MM.1S (cell line): Measurements from ENCODE around the gene TRNP1.

ENCODE experiments used
- DNase-seq: peaks from one replicate; pipeline ENCODE4 v3.0.0-alpha.2; 2015
- H2AFZ ChIP-seq: fragments of 300-600 bp; sonication (generic); 2 replicates; pipeline ENCODE4 v1.6.0; 2016; ENCODE audit warnings: antibody characterized with exemption, low read length
- H3F3A ChIP-seq: fragments of 300-600 bp; sonication (generic); 2 replicates; pipeline ENCODE4 v1.6.1; 2016; ENCODE audit warnings: mild to moderate bottlenecking, antibody characterized with exemption, low read length, moderate library complexity, mixed read lengths; ENCODE audit not compliant: insufficient read depth
- H3K27ac ChIP-seq: fragments of 300-600 bp; sonication (generic); 2 replicates; pipeline ENCODE4 v1.5.1; 2016; ENCODE audit warnings: mild to moderate bottlenecking, low read length
- H3K27me3 ChIP-seq: fragments of 300-600 bp; sonication (generic); replicated peaks from 2 replicates; pipeline ENCODE4 v1.6.0; 2016; ENCODE audit warnings: low read length; ENCODE audit not compliant: insufficient read depth
- H3K36me3 ChIP-seq: fragments of 300-600 bp; sonication (generic); replicated peaks from 2 replicates; pipeline ENCODE4 v1.6.1; 2016; ENCODE audit warnings: mild to moderate bottlenecking, low read length, mixed read lengths; ENCODE audit not compliant: insufficient read depth
- H3K4me1 ChIP-seq: fragments of 300-600 bp; sonication (generic); 2 replicates; pipeline ENCODE4 v1.6.1; 2016; ENCODE audit warnings: low read length, mixed read lengths
- H3K4me2 ChIP-seq: fragments of 300-600 bp; sonication (generic); 2 replicates; pipeline ENCODE4 v1.6.0; 2016; ENCODE audit warnings: low read depth, low read length
- H3K4me3 ChIP-seq: fragments of 300-600 bp; sonication (generic); 2 replicates; pipeline ENCODE4 v1.5.1; 2016; ENCODE audit warnings: low read length, mixed read lengths
- H3K79me2 ChIP-seq: fragments of 300-600 bp; sonication (generic); 2 replicates; pipeline ENCODE4 v1.6.1; 2016; ENCODE audit warnings: mixed run types, low read length, mixed read lengths
- H3K9ac ChIP-seq: fragments of 300-600 bp; sonication (generic); 2 replicates; pipeline ENCODE4 v1.6.1; 2016; ENCODE audit warnings: low read length, mixed read lengths
- H3K9me2 ChIP-seq: fragments of 300-600 bp; sonication (generic); replicated peaks from 2 replicates; pipeline ENCODE4 v1.6.1; 2016; ENCODE audit warnings: mild to moderate bottlenecking, low read length, mixed read lengths; ENCODE audit not compliant: insufficient read depth
- H3K9me3 ChIP-seq: fragments of 300-600 bp; sonication (generic); replicated peaks from 2 replicates; pipeline ENCODE4 v1.6.1; 2016; ENCODE audit warnings: mild to moderate bottlenecking, low read length, mixed read lengths; ENCODE audit not compliant: insufficient read depth
- H4K20me1 ChIP-seq: fragments of 300-600 bp; sonication (generic); 2 replicates; pipeline ENCODE4 v1.6.1; 2016; ENCODE audit warnings: mild to moderate bottlenecking, low read length, moderate library complexity, mixed read lengths; ENCODE audit not compliant: insufficient read depth
- EZH2 ChIP-seq: fragments of 300-600 bp; sonication (generic); optimal IDR thresholded peaks from 2 replicates; pipeline ENCODE3; 2017; ENCODE audit warnings: low read depth, mild to moderate bottlenecking, antibody characterized with exemption, low read length, mixed read lengths
- EZH2phosphoT487 ChIP-seq: fragments of 300-600 bp; sonication (generic); IDR thresholded peaks from 2 replicates; pipeline ENCODE4 v1.6.1; 2018; ENCODE audit warnings: antibody characterized with exemption, low read length
- TF ChIP-seq, protein P1 (sequence below): fragments of 300-600 bp; sonication (generic); IDR thresholded peaks from 2 replicates; pipeline ENCODE4 v1.5.1; 2016; ENCODE audit warnings: antibody characterized with exemption, low read length, mixed read lengths

Gene TRNP1

DNA sequence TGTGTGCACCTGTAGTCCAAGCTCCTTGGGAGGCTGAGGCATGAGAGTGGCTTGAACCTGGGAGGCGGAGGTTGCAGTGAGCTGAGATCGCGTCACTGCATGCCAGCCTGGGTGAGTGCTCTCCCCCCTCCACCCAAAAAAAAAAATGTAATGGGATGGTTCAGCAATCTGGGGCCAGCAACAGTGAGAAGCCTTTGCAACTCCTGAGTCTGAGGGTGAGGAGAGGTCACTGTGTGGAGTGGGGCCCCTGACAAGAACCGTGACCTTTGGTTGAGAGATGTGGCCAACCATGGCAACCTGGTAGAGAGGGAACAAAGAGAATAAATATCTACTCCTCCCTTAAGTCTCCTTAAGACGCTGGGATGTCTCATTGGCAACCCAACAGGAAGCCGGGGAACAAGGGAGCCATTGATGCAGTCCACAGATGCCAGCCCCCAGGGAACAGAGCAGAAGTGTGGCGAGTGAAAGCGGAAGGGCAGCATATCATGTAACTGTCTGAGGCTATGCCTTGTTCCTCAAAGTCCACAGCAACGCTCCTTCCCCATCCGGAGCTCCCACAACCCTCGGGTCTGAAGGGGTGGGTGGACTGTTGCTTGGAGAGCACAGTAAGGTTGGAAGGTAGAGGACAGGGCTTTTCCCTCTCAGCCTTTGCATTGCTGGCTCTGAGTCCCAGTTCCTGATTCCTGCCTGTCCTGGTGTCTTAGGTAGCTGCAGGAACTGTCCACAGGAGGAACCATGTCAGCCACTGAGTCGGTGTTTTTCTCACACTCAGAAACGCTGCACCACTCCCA lies 8.3 kb downstream of the TRNP1 start:
- Histone ChIP-seq H2AFZ (no peak overlapping the region), H3K4me2 (no peak overlapping the region), H4K20me1 (no peaks in the 10 kb centered on the region), H3K9ac (no peak overlapping the region), H3K79me2 (no peaks in the 10 kb centered on the region), H3K27ac (no peak overlapping the region), H3K27me3 (peaks cover 21% of the 10 kb centered on the region), H3F3A (no peaks in the 10 kb centered on the region), H3K4me1 (no peaks in the 10 kb centered on the region), H3K36me3 (no peaks in the 10 kb centered on the region), H3K4me3 (no peak overlapping the region), H3K9me2 (no peaks in the 10 kb centered on the region), H3K9me3 (no peaks in the 10 kb centered on the region)
- TF ChIP-seq, protein P1, sequence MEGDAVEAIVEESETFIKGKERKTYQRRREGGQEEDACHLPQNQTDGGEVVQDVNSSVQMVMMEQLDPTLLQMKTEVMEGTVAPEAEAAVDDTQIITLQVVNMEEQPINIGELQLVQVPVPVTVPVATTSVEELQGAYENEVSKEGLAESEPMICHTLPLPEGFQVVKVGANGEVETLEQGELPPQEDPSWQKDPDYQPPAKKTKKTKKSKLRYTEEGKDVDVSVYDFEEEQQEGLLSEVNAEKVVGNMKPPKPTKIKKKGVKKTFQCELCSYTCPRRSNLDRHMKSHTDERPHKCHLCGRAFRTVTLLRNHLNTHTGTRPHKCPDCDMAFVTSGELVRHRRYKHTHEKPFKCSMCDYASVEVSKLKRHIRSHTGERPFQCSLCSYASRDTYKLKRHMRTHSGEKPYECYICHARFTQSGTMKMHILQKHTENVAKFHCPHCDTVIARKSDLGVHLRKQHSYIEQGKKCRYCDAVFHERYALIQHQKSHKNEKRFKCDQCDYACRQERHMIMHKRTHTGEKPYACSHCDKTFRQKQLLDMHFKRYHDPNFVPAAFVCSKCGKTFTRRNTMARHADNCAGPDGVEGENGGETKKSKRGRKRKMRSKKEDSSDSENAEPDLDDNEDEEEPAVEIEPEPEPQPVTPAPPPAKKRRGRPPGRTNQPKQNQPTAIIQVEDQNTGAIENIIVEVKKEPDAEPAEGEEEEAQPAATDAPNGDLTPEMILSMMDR: no peak
- TF ChIP-seq EZH2phosphoT487 (no peak), EZH2 (no peak)
- DNase-seq: no peak

DNA sequence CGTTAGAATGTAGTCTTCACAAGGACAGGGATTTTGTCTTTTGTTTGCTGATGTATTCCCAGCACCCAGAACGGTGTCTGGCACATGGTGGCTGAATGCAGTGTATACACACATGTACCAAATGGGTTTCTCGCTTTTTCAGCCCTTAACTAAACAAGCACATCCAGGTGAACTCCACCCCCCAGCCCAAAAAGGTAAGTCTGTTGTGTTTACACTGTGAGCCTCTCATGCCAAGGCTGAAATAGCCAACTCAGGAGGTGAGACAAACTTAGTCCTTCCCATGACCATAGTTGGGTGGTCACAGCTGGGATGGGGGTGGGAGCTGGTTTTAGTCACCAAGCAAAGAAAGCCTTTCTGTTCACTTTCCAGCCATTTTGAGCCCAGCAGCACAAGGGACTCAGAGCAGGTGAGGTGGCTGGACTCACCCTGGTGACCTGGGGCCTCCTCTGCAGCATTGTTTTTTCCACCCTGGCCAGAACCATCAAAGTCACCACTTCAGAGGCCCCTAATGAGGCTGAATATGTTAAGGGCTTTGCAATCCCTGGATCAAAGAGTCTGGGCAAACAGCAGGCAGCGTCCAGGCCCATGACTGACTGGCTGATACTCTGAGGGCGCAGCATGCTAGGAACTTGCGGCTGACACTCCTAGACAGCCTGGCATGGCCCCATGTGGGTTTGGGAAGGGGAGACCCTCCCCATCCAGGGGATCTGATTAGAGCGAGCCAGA lies 10.4 kb downstream of the TRNP1 start:
- Histone ChIP-seq H3K36me3 (no peaks in the 10 kb centered on the region), H3K9ac (no peak overlapping the region), H3K27me3 (peaks cover 8% of the 10 kb centered on the region; the same call in 1 of the 2 replicates), H3K9me2 (no peaks in the 10 kb centered on the region), H3K9me3 (no peaks in the 10 kb centered on the region), H3K79me2 (no peaks in the 10 kb centered on the region), H3F3A (no peaks in the 10 kb centered on the region), H4K20me1 (no peaks in the 10 kb centered on the region), H2AFZ (no peak overlapping the region), H3K4me2 (no peak overlapping the region), H3K27ac (no peak overlapping the region), H3K4me3 (no peak overlapping the region), H3K4me1 (no peaks in the 10 kb centered on the region)
- DNase-seq: no peak
- TF ChIP-seq EZH2phosphoT487 (no peak), EZH2 (no peak)
- TF ChIP-seq, protein P1: no peak

DNA sequence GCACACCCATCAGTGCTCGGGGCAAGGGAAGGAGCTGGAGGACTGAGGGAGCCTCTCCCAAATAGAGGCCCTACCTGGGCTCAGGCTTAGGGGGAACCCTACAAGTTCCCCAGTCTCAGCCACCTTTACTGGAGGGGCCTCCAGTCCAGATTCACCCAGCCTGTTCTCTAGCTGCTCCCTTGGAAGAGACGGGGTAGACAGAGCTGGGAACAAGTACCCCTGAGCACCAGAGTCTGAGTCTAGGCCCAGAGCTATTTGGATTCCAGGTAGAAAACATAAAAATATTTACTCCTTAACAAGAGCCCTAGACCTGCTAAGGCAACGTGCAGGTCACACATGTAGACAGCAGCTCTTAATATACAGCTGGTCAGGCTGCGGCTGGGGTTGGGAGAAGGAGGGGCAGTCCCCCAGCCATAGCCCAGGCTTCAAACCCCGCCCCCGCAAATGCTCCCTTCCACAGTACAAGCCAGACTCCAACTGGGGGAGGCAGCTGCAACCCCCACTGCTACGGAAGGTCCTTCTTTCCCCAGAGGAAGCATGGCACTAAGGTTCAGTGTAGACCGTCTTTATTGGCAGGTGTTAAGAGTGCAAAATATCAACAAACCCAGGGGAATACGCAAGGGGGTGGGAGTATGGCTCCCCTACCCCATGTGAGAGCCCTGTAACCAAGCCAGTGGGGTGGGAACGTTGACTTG lies 11.1 kb downstream of the TRNP1 start:
- Histone ChIP-seq H3K9ac (no peak overlapping the region), H3K4me3 (no peak overlapping the region), H3K4me1 (no peaks in the 10 kb centered on the region), H3K27me3 (peaks cover 8% of the 10 kb centered on the region; the same call in 1 of the 2 replicates), H3F3A (no peaks in the 10 kb centered on the region), H3K36me3 (no peaks in the 10 kb centered on the region), H2AFZ (no peak overlapping the region), H4K20me1 (no peaks in the 10 kb centered on the region), H3K9me3 (no peaks in the 10 kb centered on the region), H3K9me2 (no peaks in the 10 kb centered on the region), H3K4me2 (no peak overlapping the region), H3K27ac (no peak overlapping the region), H3K79me2 (no peaks in the 10 kb centered on the region)
- no peak for TF ChIP-seq EZH2phosphoT487
- TF ChIP-seq, protein P1: no peak
- no peak for TF ChIP-seq EZH2
- no peak for DNase-seq
